Epithelial cell of prostate (primary cell): Measurements from ENCODE around the gene ASS1.

Source experiments
- DNase-seq: peaks from one replicate; pipeline ENCODE4 v3.0.0-alpha.2; 2011; ENCODE audit warnings: low read depth, low spot score
- H3K27ac ChIP-seq: fragments of 450-650 bp; 2 replicates; pipeline ENCODE4 v1.5.1; 2017; ENCODE audit warnings: mild to moderate bottlenecking

Gene ASS1

GRCh38 chr9:130417602-130418001 lies 27.2 kb upstream of the ASS1 start:
- no peak for DNase-seq
- no peak overlapping the region for H3K27ac ChIP-seq

GRCh38 chr9:130418776-130419175 lies 26.0 kb upstream of the ASS1 start:
- DNase-seq: no peak
- H3K27ac ChIP-seq: no peak overlapping the region

GRCh38 chr9:130419521-130420035 lies 25.2 kb upstream of the ASS1 start:
- no peak for DNase-seq
- no peak overlapping the region for H3K27ac ChIP-seq

- no peak for DNase-seq
- H3K27ac ChIP-seq: no peak overlapping the region
Observed at GRCh38 chr9:130421154-130421801, 23.5 kb upstream of the ASS1 start.

GRCh38 chr9:130421802-130422276 lies 22.9 kb upstream of the ASS1 start:
- DNase-seq: no peak
- no peak overlapping the region for H3K27ac ChIP-seq

GRCh38 chr9:130422546-130422945 lies 22.2 kb upstream of the ASS1 start:
- no peak overlapping the region for H3K27ac ChIP-seq
- no peak for DNase-seq

- H3K27ac ChIP-seq: no peak overlapping the region
- DNase-seq: no peak
Observed at GRCh38 chr9:130423272-130423671, 21.5 kb upstream of the ASS1 start.

- no peak overlapping the region for H3K27ac ChIP-seq
- DNase-seq: no peak
Observed at GRCh38 chr9:130424595-130425454, 19.9 kb upstream of the ASS1 start.

- no peak overlapping the region for H3K27ac ChIP-seq
- DNase-seq: no peak
Observed at GRCh38 chr9:130425741-130426466, 18.9 kb upstream of the ASS1 start.

GRCh38 chr9:130426467-130426773 lies 18.3 kb upstream of the ASS1 start:
- no peak overlapping the region for H3K27ac ChIP-seq
- DNase-seq: no peak

GRCh38 chr9:130426883-130427282 lies 17.9 kb upstream of the ASS1 start:
- peak; percentile 88 for DNase-seq
- H3K27ac ChIP-seq: no peak overlapping the region

GRCh38 chr9:130427326-130427725 lies 17.4 kb upstream of the ASS1 start:
- no peak overlapping the region for H3K27ac ChIP-seq
- DNase-seq: no peak

- H3K27ac ChIP-seq: no peak overlapping the region
Observed at GRCh38 chr9:130428086-130428665, 16.6 kb upstream of the ASS1 start.

GRCh38 chr9:130429381-130429780 lies 15.4 kb upstream of the ASS1 start:
- H3K27ac ChIP-seq: no peak overlapping the region
- no peak for DNase-seq

More at GRCh38 chr9:130428086-130428665, 16.6 kb upstream of the ASS1 start:
- no peak for DNase-seq

GRCh38 chr9:130429831-130430230 lies 14.9 kb upstream of the ASS1 start:
- no peak for DNase-seq
- H3K27ac ChIP-seq: no peak overlapping the region

- DNase-seq: no peak
- no peak overlapping the region for H3K27ac ChIP-seq
Observed at GRCh38 chr9:130430232-130430631, 14.5 kb upstream of the ASS1 start.

GRCh38 chr9:130430734-130431535 lies 13.8 kb upstream of the ASS1 start:
- no peak overlapping the region for H3K27ac ChIP-seq
- no peak for DNase-seq

- H3K27ac ChIP-seq: no peak overlapping the region
- no peak for DNase-seq
Observed at GRCh38 chr9:130431536-130432303, 13.0 kb upstream of the ASS1 start.

- no peak overlapping the region for H3K27ac ChIP-seq
- DNase-seq: no peak
Observed at GRCh38 chr9:130432362-130432761, 12.4 kb upstream of the ASS1 start.
